ENCODE data around the gene PRPF40A. TPM values are rescaled to one million over a fixed set of nuclear protein-coding genes. Genes with fewer than 3 reads are reported as not detected.

The PRPF40A gene
- polyA plus RNA-seq, 2 donors, result 15.6 to 26.1 TPM

DNA sequence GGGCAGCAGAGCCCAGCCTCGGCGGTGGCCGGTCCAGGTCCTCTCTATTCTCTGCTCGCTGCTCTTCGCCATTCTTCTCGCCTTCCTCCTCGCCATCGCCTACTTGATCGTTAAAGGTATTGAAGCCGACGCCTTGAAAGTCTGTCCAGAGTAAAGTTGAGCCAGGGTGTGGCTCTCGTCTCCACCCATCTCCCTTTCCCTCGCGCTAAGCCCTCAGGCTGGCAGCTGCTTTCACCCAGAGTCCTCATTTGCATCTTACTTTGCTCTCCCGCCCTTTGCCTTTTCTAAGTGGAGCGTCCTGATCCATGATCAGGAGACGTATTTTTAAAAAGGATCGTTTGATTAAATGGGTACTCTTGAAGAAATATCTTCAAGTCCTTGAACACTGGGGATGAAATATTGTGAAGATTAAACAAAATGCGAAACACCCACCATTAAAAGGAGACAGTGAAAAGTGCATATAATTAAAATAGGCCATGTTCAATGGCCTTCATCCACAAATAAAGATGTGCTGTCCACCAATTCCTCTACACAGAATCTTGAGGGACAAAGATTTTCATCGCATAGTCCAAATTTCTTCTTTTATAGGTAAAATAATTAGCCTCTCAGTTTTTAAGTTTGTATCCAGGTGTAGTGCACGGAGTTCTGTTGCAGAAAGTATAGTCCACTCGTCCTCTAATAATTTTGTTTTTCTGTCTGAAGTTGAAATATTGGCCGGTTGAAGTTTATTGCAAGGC, 1.8 kb upstream of the PRPF40A start:
- H3K27ac ChIP-seq (ENCODE audit: low read depth in 2 of 2, low read length in 1 of 2), result peak overlapping the region; percentile 99 to 100
- H3K36me3 ChIP-seq (ENCODE audit: control insufficient read depth in 2 of 2, insufficient read depth in 2 of 2, low read length in 1 of 2), result peaks cover 0 to 4% of the 10 kb centered on the region in 2 donors
- H3K9me3 ChIP-seq (ENCODE audit: control insufficient read depth in 2 of 2, insufficient read depth in 1 of 2, low read depth in 1 of 2, low read length in 1 of 2), result no peaks in the 10 kb centered on the region
- peaks cover 0 to 2% of the 10 kb centered on the region in 2 donors for H3K4me1 ChIP-seq (ENCODE audit: control insufficient read depth in 2 of 2, insufficient read depth in 2 of 2, low read length in 1 of 2)
- peak overlapping the region; percentile 88 to 91 for H3K4me3 ChIP-seq (ENCODE audit: low read depth in 1 of 2, low read length in 2 of 2)
- 3% methylated on average over 22 to 23 of the region's 23 CpGs for WGBS, 2 donors
- H3K27me3 ChIP-seq (ENCODE audit: control insufficient read depth in 1 of 2, insufficient read depth in 2 of 2, low read length in 2 of 2), result no peaks in the 10 kb centered on the region

DNA sequence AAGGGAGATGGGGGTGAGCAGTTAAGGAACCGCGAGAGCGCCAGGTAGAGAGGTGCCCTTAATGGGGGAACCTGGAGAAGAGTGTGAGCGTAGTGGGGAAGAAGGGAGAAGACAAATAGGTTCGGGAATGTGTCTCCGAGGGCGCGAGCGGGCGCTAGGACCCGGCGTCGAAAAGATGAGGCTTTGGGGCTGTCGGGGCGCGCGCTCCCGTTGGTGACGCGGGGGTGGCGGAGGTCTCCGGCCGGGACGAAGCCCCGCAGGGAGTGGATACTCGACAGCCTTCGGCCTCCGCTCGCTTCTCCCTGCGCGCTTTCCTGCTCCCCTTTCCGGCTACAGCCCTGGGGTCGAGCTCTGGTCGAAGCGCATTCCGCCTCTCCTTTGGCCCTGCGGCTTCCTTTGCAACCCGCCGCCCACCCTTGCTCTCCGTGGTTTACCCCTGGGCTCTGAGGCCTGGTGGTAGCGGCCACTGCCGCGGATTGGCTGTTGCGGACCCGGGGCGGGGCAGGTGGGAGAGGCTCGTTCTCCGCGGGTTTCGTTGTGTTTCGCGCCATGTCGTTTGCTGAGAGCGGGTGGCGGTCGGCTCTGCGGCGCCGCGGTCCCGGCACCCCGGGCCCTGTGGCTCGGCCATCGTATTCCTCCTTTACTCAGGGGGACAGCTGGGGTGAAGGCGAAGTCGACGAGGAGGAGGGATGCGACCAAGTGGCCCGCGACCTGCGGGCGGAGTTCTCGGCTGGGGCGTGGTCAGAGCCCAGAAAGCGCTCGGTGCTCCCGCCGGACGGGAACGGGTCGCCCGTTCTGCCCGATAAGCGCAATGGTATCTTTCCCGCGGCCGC, 1.0 kb upstream of the PRPF40A start, which contains the start of gene ARL6IP6:
TSS of gene ARL6IP6 (plus strand) at position 545 of the 833 bp plus-strand sequence. CDS start at position 550, 5 bp downstream.
- H3K9me3 ChIP-seq (ENCODE audit: control insufficient read depth in 2 of 2, insufficient read depth in 1 of 2, low read depth in 1 of 2, low read length in 1 of 2), result no peaks in the 10 kb centered on the region
- peak within 1 kb of the TSS; percentile 99 to 100 for H3K27ac ChIP-seq (ENCODE audit: low read depth in 2 of 2, low read length in 1 of 2)
- H3K36me3 ChIP-seq (ENCODE audit: control insufficient read depth in 2 of 2, insufficient read depth in 2 of 2, low read length in 1 of 2), result peaks cover 0 to 4% of the 10 kb centered on the region in 2 donors
- H3K4me1 ChIP-seq (ENCODE audit: control insufficient read depth in 2 of 2, insufficient read depth in 2 of 2, low read length in 1 of 2), result peaks cover 0 to 2% of the 10 kb centered on the region in 2 donors
- H3K27me3 ChIP-seq (ENCODE audit: control insufficient read depth in 1 of 2, insufficient read depth in 2 of 2, low read length in 2 of 2), result no peaks in the 10 kb centered on the region
- 0 to 1% methylated on average over 77 to 87 of the region's 87 CpGs for WGBS, 2 donors
- H3K4me3 ChIP-seq (ENCODE audit: low read depth in 1 of 2, low read length in 2 of 2), result peak within 1 kb of the TSS; percentile 88 to 91

DNA sequence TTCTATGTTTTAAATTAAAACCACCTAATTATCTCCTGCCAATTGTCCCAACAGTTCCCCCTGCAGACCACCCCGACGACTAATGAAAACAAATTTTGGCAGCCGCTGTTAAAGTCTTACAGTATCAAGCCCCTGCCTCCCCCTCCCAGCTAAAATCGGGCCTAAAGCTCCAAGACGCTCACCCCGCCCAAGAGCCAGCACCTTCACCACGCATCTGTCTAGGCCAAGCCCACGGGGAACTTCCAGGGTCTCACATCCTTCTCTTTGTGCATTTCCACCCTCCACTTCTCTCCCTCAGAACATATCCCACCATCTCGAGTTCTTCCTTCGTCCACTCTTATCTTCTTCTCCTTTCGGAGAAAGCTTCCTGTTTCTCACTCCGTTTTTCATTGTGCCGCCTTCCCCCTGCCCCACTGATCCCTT, 445 bp downstream of the PRPF40A start:
- WGBS, 2 donors, result 0% methylated on average over 13 of the region's 13 CpGs

DNA sequence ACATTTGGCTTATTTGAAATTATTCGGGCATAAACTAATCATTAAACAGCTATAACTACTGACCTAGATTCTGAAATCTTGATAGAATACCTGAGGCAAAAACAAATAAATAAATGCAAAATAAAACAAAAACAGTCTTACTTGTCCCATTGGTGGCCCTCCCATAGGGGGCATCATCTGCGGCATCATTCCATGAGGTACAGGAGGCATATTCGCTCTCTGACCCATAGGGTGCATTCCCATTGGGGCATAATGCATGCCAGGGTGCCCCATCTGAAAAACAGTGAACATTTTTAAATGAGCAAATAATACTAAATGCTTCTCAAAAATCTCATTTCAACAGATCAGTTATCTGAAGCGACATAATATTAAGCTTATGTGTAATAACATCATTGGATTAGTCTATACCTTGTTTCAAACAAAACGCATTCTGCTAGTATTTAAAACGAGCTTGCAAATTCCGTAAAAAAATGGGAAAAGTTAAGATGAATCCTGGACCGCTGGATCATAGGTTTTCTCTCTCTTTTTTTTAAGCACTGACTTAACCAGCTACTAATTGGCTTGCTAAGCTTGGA, 1.3 kb downstream of the PRPF40A start:
- Histone ChIP-seq H3K36me3 (ENCODE audit: control insufficient read depth in 2 of 2, insufficient read depth in 2 of 2, low read length in 1 of 2) (peaks cover 0 to 3% of the 10 kb centered on the region in 2 donors), H3K9me3 (ENCODE audit: control insufficient read depth in 2 of 2, insufficient read depth in 1 of 2, low read depth in 1 of 2, low read length in 1 of 2) (no peaks in the 10 kb centered on the region), H3K4me1 (ENCODE audit: control insufficient read depth in 2 of 2, insufficient read depth in 2 of 2, low read length in 1 of 2) (peaks cover 0 to 2% of the 10 kb centered on the region in 2 donors), H3K27me3 (ENCODE audit: control insufficient read depth in 1 of 2, insufficient read depth in 2 of 2, low read length in 2 of 2) (no peaks in the 10 kb centered on the region), H3K27ac (ENCODE audit: low read depth in 2 of 2, low read length in 1 of 2) (no peak overlapping the region), H3K4me3 (ENCODE audit: low read depth in 1 of 2, low read length in 2 of 2) (peak overlapping the region in 1 of 2 donors; percentile 88)
- WGBS, 2 donors, result 26 to 28% methylated on average over 8 of the region's 8 CpGs

More for the DNA sequence above, 445 bp downstream of the PRPF40A start:
- H3K4me1 ChIP-seq (ENCODE audit: control insufficient read depth in 2 of 2, insufficient read depth in 2 of 2, low read length in 1 of 2), result peaks cover 0 to 2% of the 10 kb centered on the region in 2 donors
- H3K27ac ChIP-seq (ENCODE audit: low read depth in 2 of 2, low read length in 1 of 2), result peak overlapping the region; percentile 89 to 96
- no peaks in the 10 kb centered on the region for H3K27me3 ChIP-seq (ENCODE audit: control insufficient read depth in 1 of 2, insufficient read depth in 2 of 2, low read length in 2 of 2)
- H3K36me3 ChIP-seq (ENCODE audit: control insufficient read depth in 2 of 2, insufficient read depth in 2 of 2, low read length in 1 of 2), result peaks cover 0 to 3% of the 10 kb centered on the region in 2 donors
- peak overlapping the region; percentile 88 to 91 for H3K4me3 ChIP-seq (ENCODE audit: low read depth in 1 of 2, low read length in 2 of 2)
- no peaks in the 10 kb centered on the region for H3K9me3 ChIP-seq (ENCODE audit: control insufficient read depth in 2 of 2, insufficient read depth in 1 of 2, low read depth in 1 of 2, low read length in 1 of 2)

GRCh38 chr2:152715112-152715511, 2.1 kb downstream of the PRPF40A start:
- 67 to 68% methylated on average over 1 of the region's 1 CpG for WGBS, 2 donors
- Histone ChIP-seq H3K36me3 (ENCODE audit: control insufficient read depth in 2 of 2, insufficient read depth in 2 of 2, low read length in 1 of 2) (peaks cover 0 to 3% of the 10 kb centered on the region in 2 donors), H3K4me1 (ENCODE audit: control insufficient read depth in 2 of 2, insufficient read depth in 2 of 2, low read length in 1 of 2) (peaks cover 0 to 2% of the 10 kb centered on the region in 2 donors), H3K4me3 (ENCODE audit: low read depth in 1 of 2, low read length in 2 of 2) (no peak overlapping the region), H3K27ac (ENCODE audit: low read depth in 2 of 2, low read length in 1 of 2) (no peak overlapping the region), H3K27me3 (ENCODE audit: control insufficient read depth in 1 of 2, insufficient read depth in 2 of 2, low read length in 2 of 2) (no peaks in the 10 kb centered on the region), H3K9me3 (ENCODE audit: control insufficient read depth in 2 of 2, insufficient read depth in 1 of 2, low read depth in 1 of 2, low read length in 1 of 2) (no peaks in the 10 kb centered on the region)

- Histone ChIP-seq H3K27ac (ENCODE audit: low read depth in 2 of 2, low read length in 1 of 2) (no peak overlapping the region), H3K9me3 (ENCODE audit: control insufficient read depth in 2 of 2, insufficient read depth in 1 of 2, low read depth in 1 of 2, low read length in 1 of 2) (no peaks in the 10 kb centered on the region), H3K27me3 (ENCODE audit: control insufficient read depth in 1 of 2, insufficient read depth in 2 of 2, low read length in 2 of 2) (no peaks in the 10 kb centered on the region), H3K36me3 (ENCODE audit: control insufficient read depth in 2 of 2, insufficient read depth in 2 of 2, low read length in 1 of 2) (peaks cover 0 to 6% of the 10 kb centered on the region in 2 donors), H3K4me3 (ENCODE audit: low read depth in 1 of 2, low read length in 2 of 2) (no peak overlapping the region), H3K4me1 (ENCODE audit: control insufficient read depth in 2 of 2, insufficient read depth in 2 of 2, low read length in 1 of 2) (no peaks in the 10 kb centered on the region)
- WGBS, 2 donors, result 72 to 77% methylated on average over 2 of the region's 2 CpGs
Measured at GRCh38 chr2:152710713-152711112, 6.5 kb downstream of the PRPF40A start.

DNA sequence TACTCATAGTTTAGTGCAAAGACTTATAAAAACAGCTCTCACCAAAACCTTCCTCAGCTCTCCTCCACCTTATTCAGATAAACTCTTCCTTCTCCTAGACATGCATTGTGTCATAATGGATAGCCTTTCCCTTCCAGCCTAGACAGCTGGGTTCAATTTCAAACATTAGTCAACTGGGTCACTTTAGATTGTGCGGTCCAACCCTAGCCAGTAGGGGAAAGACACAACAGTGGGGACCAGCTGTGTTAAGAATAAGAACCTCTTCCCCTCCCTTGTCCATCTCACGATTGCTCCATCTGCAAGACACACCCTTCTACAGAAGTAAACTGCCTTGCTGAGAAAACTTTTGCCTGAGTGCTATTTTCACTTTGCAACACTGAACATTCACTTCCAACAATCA, 8.5 kb downstream of the PRPF40A start:
- Histone ChIP-seq H3K36me3 (ENCODE audit: control insufficient read depth in 2 of 2, insufficient read depth in 2 of 2, low read length in 1 of 2) (peaks cover 0 to 8% of the 10 kb centered on the region in 2 donors), H3K4me3 (ENCODE audit: low read depth in 1 of 2, low read length in 2 of 2) (no peak overlapping the region), H3K27me3 (ENCODE audit: control insufficient read depth in 1 of 2, insufficient read depth in 2 of 2, low read length in 2 of 2) (no peaks in the 10 kb centered on the region), H3K4me1 (ENCODE audit: control insufficient read depth in 2 of 2, insufficient read depth in 2 of 2, low read length in 1 of 2) (no peaks in the 10 kb centered on the region), H3K9me3 (ENCODE audit: control insufficient read depth in 2 of 2, insufficient read depth in 1 of 2, low read depth in 1 of 2, low read length in 1 of 2) (no peaks in the 10 kb centered on the region), H3K27ac (ENCODE audit: low read depth in 2 of 2, low read length in 1 of 2) (no peak overlapping the region)
- 86 to 92% methylated on average over 2 of the region's 2 CpGs for WGBS, 2 donors

DNA sequence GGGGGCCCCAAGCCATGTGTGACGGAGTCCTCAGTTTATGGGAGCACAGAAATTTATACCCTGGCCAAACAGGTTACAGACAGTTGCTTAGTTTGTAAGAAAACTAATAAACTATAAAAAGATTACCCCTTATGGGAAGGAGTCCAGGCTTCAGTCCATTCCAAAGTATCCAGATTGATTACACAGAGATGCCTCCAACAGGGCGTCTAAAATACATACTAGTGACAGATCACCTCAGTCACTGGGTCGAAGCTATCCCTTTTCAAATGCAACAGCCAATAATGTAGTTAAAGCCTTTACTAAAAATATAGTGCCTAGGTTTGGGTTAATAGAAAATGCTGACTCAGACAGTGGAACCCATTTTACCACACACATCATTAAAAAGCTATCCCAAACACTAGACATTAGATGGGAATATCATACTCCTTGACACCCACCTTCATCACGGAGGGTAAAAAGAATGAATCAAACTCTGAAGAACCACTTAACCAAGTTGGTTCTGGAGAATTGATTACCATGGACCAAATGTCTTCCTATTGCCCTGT, 10.7 kb downstream of the PRPF40A start:
- Histone ChIP-seq H3K4me1 (ENCODE audit: control insufficient read depth in 2 of 2, insufficient read depth in 2 of 2, low read length in 1 of 2) (no peaks in the 10 kb centered on the region), H3K4me3 (ENCODE audit: low read depth in 1 of 2, low read length in 2 of 2) (no peak overlapping the region), H3K36me3 (ENCODE audit: control insufficient read depth in 2 of 2, insufficient read depth in 2 of 2, low read length in 1 of 2) (peaks cover 4 to 5% of the 10 kb centered on the region in 2 donors), H3K27ac (ENCODE audit: low read depth in 2 of 2, low read length in 1 of 2) (no peak overlapping the region), H3K9me3 (ENCODE audit: control insufficient read depth in 2 of 2, insufficient read depth in 1 of 2, low read depth in 1 of 2, low read length in 1 of 2) (peaks cover 0 to 4% of the 10 kb centered on the region in 2 donors), H3K27me3 (ENCODE audit: control insufficient read depth in 1 of 2, insufficient read depth in 2 of 2, low read length in 2 of 2) (no peaks in the 10 kb centered on the region)
- 87 to 95% methylated on average over 4 of the region's 4 CpGs for WGBS, 2 donors

DNA sequence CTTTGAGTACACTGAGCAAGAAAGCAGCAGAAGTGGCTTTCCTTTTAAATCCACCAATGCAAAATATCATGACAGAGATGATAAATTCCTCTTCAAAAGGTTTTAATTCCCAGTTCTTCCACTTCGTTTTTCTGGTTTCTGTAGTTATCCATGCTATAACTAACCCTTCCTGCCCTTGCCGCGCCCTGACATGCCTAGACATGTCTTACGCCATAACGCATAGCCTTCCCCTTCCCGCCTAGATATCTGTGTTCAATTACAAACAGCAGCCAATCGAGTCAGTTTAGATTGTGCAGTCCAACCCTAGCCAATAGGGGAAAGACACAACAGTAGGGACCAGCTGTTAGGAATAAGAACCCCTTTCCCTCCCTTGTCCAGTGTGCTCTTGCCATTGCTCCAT, 16.1 kb downstream of the PRPF40A start:
- Histone ChIP-seq H3K9me3 (ENCODE audit: control insufficient read depth in 2 of 2, insufficient read depth in 1 of 2, low read depth in 1 of 2, low read length in 1 of 2) (peaks cover 0 to 7% of the 10 kb centered on the region in 2 donors), H3K4me3 (ENCODE audit: low read depth in 1 of 2, low read length in 2 of 2) (no peak overlapping the region), H3K27me3 (ENCODE audit: control insufficient read depth in 1 of 2, insufficient read depth in 2 of 2, low read length in 2 of 2) (no peaks in the 10 kb centered on the region), H3K27ac (ENCODE audit: low read depth in 2 of 2, low read length in 1 of 2) (no peak overlapping the region), H3K36me3 (ENCODE audit: control insufficient read depth in 2 of 2, insufficient read depth in 2 of 2, low read length in 1 of 2) (peaks cover 2 to 4% of the 10 kb centered on the region in 2 donors), H3K4me1 (ENCODE audit: control insufficient read depth in 2 of 2, insufficient read depth in 2 of 2, low read length in 1 of 2) (no peaks in the 10 kb centered on the region)
- WGBS, 2 donors, result 88 to 92% methylated on average over 7 of the region's 7 CpGs
